HG02623 (cell line): ENCODE results near the gene TYSND1.
A peak's percentile ranks its signal among the peaks of the same experiment; 100 is the strongest.
"Not testable (repeated sequence)": the region's sequence is repeated elsewhere in the genome, so short reads cannot be mapped to it uniquely, and the experiment has no call there.

Experiments
- ATAC-seq: cut with Tn5 transposase; IDR thresholded peaks from one replicate; pipeline ENCODE4 v1.9.1; 2021; ENCODE audit warnings: moderate library complexity; ENCODE audit not compliant: unreplicated experiment

The TYSND1 gene

GRCh38 chr10:70166394-70166793 is 19.9 kb upstream of the TYSND1 start:
- ATAC-seq = no peak

GRCh38 chr10:70164163-70164562 is 17.7 kb upstream of the TYSND1 start:
- no peak for ATAC-seq

- no peak for ATAC-seq
Measured at GRCh38 chr10:70163448-70163847, 16.9 kb upstream of the TYSND1 start.

GRCh38 chr10:70162892-70163201 is 16.3 kb upstream of the TYSND1 start:
- ATAC-seq = peak; percentile 61

- no peak for ATAC-seq
Measured at GRCh38 chr10:70162151-70162891, 15.8 kb upstream of the TYSND1 start.

GRCh38 chr10:70160798-70161197 is 14.3 kb upstream of the TYSND1 start:
- no peak for ATAC-seq

- ATAC-seq = not testable (repeated sequence)
Measured at GRCh38 chr10:70159366-70159765, 12.9 kb upstream of the TYSND1 start.

- ATAC-seq = no peak
Measured at GRCh38 chr10:70158113-70158512, 11.6 kb upstream of the TYSND1 start.

GRCh38 chr10:70155255-70155838 is 8.8 kb upstream of the TYSND1 start:
- no peak for ATAC-seq

GRCh38 chr10:70148516-70148915 is 2.0 kb upstream of the TYSND1 start:
- no peak for ATAC-seq

- ATAC-seq = no peak
Measured at GRCh38 chr10:70147259-70147625, 742 bp upstream of the TYSND1 start.

GRCh38 chr10:70145666-70146488 is 623 bp downstream of the TYSND1 start:
- peak; percentile 45 for ATAC-seq

- peak; percentile 2 for ATAC-seq
Measured at GRCh38 chr10:70145166-70145665, 1.3 kb downstream of the TYSND1 start.

GRCh38 chr10:70144372-70145110 is 2.0 kb downstream of the TYSND1 start:
- ATAC-seq = no peak

- no peak for ATAC-seq
Measured at GRCh38 chr10:70142555-70142954, 3.9 kb downstream of the TYSND1 start.

- no peak for ATAC-seq
Measured at GRCh38 chr10:70140297-70140696, 6.2 kb downstream of the TYSND1 start.

- ATAC-seq = no peak
Measured at GRCh38 chr10:70139997-70140250, 6.6 kb downstream of the TYSND1 start.

GRCh38 chr10:70139151-70139996 is 7.1 kb downstream of the TYSND1 start:
- no peak for ATAC-seq

GRCh38 chr10:70137927-70138883 is 8.3 kb downstream of the TYSND1 start:
- no peak for ATAC-seq
